ENCODE data around the gene GBP3. TPM values are rescaled to one million over a fixed set of nuclear protein-coding genes. Genes with fewer than 3 reads are reported as not detected.
"Not testable (repeated sequence)": the region's sequence is repeated elsewhere in the genome, so short reads cannot be mapped to it uniquely, and the experiment has no call there.

The GBP3 gene
- total RNA-seq, 1 experiment from 2014 or later: not detected

DNA sequence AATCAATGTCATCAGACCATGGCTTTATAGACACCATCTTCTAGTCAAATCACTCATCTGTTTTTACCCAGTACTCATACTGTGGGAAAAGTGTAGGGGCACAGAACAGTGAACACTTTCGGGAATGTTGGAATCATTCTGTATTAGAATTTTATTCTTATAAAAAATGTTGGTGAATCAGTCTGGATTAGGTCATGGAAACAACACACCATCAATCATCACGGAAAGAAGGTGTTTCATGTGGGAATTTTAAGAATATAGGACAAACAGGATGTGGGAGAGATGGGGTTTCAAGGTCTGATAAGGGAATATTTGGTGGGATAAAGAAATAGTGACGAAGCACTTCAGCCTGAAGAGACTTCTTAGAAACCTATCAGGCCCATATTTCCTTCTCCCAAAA lies 25.1 kb upstream of the GBP3 start:
- H3K36me3 ChIP-seq (replicated peaks; ENCODE audit: control insufficient read depth, insufficient read depth, low read length): no peaks in the 10 kb centered on the region
- H3K27me3 ChIP-seq (ENCODE audit: control insufficient read depth, insufficient read depth, low read length): no peaks in the 10 kb centered on the region
- H3K4me3 ChIP-seq (ENCODE audit: insufficient read depth, low read depth, low read length): no peak overlapping the region
- no peak for DNase-seq

DNA sequence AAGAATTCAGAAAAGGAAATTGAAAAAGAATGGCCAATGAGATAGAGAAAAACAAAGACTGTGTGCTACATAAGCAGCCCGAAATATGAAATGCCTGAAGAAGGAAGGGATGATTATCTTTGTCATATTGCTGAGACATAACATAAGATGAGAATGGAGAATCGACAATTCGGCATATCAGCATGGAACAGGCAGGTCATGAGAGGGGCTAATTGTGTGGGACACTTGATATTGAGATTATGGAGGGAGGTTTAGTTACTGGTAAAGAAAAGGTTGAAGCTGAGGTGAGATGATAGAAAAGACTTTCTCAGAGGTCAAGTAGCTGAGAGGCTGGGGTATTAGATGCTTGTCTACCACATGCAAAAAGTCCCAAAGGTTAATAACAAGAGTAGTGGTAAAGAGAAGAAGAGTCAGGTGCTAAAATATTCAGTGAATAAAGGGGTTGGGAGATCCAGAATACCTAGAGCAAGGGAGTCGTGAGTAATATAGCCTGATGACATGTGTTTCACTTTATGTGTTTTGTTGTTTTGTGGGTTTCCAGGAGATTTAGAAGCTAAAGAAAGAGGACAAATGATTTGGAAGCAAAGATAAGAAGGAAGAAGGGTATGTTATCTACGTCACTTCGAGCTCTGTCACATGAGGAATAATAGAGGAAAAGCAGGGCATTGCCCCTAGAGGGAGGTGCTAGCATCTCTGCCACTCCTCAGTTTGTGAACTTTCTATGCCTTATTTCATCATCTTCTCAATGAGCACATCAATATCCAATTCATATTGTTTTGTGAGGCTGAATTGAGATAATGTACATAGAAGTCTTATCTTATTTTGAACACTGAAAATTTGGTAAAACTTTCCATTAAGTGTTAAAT lies 23.9 kb upstream of the GBP3 start:
- H3K27me3 ChIP-seq (ENCODE audit: control insufficient read depth, insufficient read depth, low read length); H3K36me3 ChIP-seq (replicated peaks; ENCODE audit: control insufficient read depth, insufficient read depth, low read length); H3K4me3 ChIP-seq (ENCODE audit: insufficient read depth, low read depth, low read length): not testable (repeated sequence)
- DNase-seq: peak; percentile 20

DNA sequence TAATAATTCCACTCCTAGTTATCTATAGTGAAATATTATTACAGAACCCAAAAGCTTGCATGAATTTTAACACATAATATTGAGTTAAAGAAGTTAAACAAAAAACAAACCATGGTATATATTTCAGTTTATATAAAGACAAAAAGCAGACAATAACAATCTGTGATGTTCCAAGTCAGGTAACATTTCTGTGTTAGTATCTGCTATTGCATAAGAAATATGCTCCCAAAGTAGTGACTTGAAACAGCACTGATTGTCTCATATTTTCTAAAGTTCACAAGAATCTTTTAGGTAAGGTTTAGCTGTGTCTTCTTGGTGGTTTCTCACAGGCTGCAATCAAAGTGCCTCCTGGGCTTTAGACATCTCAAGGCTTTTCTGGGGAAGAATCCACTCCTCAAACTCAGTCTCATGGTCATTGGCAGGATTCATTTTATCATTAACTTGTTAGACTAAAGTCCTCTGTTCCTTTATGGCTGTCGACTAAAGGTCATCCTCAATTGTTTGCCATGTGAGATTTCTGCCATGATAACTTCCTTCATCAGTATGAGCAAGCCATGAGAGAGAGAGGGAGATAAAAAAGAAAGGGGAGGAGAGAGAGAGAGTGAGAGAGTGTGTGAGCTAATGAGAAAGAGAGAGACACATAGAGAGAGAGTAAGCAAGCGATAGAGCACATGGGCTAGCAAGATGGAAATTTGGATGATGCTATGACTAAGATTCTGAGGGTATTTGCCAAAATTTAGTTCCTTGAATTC lies 22.5 kb upstream of the GBP3 start:
- no peaks in the 10 kb centered on the region for H3K36me3 ChIP-seq (replicated peaks; ENCODE audit: control insufficient read depth, insufficient read depth, low read length)
- no peak for DNase-seq
- no peak overlapping the region for H3K4me3 ChIP-seq (ENCODE audit: insufficient read depth, low read depth, low read length)
- no peaks in the 10 kb centered on the region for H3K27me3 ChIP-seq (ENCODE audit: control insufficient read depth, insufficient read depth, low read length)

DNA sequence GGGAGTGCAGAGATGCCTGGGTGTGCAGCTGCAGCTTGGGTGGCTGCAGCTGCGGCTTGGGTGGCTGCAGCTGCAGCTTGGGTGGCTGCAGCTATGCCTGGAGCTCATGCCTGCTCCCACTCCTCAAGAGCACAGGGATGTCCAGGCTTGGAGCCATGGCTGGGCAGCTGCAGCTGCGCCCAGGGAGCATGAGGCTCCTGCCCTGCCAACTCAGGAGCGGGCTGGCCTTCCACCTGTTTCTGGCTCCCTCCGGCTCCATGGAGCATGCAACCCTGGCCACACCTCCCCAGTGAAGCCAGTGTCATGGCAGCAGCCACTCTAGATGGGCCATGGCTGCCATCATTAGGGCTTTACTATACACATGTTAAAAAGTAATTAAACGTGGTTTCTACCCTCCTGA lies 21.3 kb upstream of the GBP3 start:
- no peak for DNase-seq
- no peak overlapping the region for H3K4me3 ChIP-seq (ENCODE audit: insufficient read depth, low read depth, low read length)
- no peaks in the 10 kb centered on the region for H3K27me3 ChIP-seq (ENCODE audit: control insufficient read depth, insufficient read depth, low read length)
- no peaks in the 10 kb centered on the region for H3K36me3 ChIP-seq (replicated peaks; ENCODE audit: control insufficient read depth, insufficient read depth, low read length)

DNA sequence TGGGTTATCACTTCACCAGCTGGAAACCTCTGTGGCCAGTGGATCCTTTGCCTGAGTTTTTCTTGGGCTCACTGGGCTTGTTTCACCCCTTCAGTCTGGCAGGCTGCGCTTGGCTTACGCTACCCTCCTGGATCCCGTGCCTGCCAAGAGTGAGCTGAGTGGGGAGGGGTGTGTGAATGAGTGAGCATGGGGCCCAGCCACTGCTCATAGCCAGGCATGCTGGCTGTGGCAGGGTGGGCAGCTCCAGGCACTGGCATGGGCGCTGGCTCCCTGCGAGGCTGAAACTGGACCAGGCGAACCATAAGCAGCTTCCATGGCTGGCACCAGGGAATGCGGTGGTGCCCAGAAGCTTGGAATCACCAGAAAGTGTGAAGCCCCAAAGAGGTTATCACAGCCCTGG lies 19.8 kb upstream of the GBP3 start:
- H3K4me3 ChIP-seq (ENCODE audit: insufficient read depth, low read depth, low read length): no peak overlapping the region
- no peak for DNase-seq
- H3K36me3 ChIP-seq (replicated peaks; ENCODE audit: control insufficient read depth, insufficient read depth, low read length): no peaks in the 10 kb centered on the region
- no peaks in the 10 kb centered on the region for H3K27me3 ChIP-seq (ENCODE audit: control insufficient read depth, insufficient read depth, low read length)

DNA sequence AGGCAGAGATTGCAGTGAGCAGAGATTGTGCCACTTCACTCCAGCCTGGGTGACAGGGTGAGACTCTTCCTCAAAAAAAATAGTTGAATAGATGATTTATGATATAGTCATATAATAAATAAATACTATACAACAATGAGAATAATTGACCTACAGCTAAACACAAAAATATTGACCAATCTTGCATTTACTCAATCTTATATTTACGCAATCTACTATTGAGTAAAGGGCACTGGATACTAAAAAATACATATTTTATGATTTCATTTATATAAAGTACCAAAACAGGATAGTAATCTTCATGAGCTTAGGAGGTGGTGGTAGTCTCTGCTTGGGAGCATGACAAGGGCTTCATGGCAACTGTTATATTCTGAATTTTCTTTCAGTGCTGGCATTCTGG lies 19.1 kb upstream of the GBP3 start:
- Histone ChIP-seq H3K36me3 (replicated peaks; ENCODE audit: control insufficient read depth, insufficient read depth, low read length) (no peaks in the 10 kb centered on the region), H3K27me3 (ENCODE audit: control insufficient read depth, insufficient read depth, low read length) (no peaks in the 10 kb centered on the region), H3K4me3 (ENCODE audit: insufficient read depth, low read depth, low read length) (no peak overlapping the region)
- no peak for DNase-seq

DNA sequence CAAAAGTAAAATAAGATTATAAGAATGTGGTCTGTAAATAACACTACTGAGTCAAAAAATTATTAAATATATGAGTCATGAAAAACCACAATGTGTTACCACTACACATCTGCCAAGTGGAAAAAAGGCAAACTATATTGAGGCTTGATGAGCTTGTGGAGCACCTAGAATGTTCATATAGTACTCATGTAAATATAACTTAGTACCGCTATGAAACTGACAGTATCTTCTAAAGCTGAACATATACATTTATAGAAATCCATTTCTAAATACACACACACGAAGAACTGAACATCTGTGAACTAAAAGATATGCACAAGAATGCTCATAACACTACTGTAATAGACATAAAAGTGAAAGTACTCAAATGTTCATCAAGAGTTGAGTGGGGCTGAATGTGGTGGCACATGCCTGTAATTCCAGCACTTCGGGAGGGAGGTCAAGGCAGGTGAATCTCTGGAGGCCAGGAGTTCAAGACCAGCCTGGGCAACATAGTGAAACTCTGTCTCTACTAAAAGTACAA lies 18.5 kb upstream of the GBP3 start:
- no peak for DNase-seq
- Histone ChIP-seq H3K27me3 (ENCODE audit: control insufficient read depth, insufficient read depth, low read length) (no peaks in the 10 kb centered on the region), H3K36me3 (replicated peaks; ENCODE audit: control insufficient read depth, insufficient read depth, low read length) (no peaks in the 10 kb centered on the region), H3K4me3 (ENCODE audit: insufficient read depth, low read depth, low read length) (no peak overlapping the region)

DNA sequence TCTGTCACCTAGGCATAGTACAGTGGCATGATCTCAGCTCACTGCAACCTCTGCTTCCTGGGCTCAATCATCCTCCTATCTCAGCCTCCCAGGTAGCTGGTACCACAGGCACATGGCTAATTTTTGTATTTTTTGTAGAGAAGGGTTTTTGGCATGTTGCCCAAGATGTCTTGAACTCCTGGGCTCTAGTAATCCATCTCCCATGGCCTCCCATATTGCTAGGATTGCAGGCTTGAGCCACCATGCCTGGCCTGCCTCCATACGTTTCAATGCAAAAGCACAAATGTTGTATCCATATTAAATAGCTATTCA lies 17.6 kb upstream of the GBP3 start:
- no peak for DNase-seq
- Histone ChIP-seq H3K4me3 (ENCODE audit: insufficient read depth, low read depth, low read length) (no peak overlapping the region), H3K36me3 (replicated peaks; ENCODE audit: control insufficient read depth, insufficient read depth, low read length) (no peaks in the 10 kb centered on the region), H3K27me3 (ENCODE audit: control insufficient read depth, insufficient read depth, low read length) (no peaks in the 10 kb centered on the region)

DNA sequence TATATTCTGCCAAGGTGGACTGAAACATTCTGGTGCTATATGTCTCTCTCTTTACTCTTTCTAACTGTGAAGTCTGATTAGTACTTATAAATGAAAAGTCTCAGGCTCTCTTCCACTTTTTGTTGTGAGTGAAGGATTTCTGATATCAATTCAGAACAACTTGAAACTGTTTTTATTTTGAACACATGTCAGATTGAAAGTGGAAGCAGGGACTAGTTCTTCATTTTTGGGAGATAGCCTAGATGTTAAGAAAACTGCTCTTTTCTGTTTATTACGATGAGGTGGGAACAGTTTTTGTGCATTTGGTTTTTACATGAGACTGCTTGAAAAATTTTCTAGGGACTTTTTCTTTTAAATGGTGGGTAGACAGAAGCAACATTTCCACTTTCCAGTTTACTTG lies 14.5 kb upstream of the GBP3 start:
- Histone ChIP-seq H3K27me3 (ENCODE audit: control insufficient read depth, insufficient read depth, low read length) (no peaks in the 10 kb centered on the region), H3K4me3 (ENCODE audit: insufficient read depth, low read depth, low read length) (no peak overlapping the region), H3K36me3 (replicated peaks; ENCODE audit: control insufficient read depth, insufficient read depth, low read length) (no peaks in the 10 kb centered on the region)
- DNase-seq: no peak

DNA sequence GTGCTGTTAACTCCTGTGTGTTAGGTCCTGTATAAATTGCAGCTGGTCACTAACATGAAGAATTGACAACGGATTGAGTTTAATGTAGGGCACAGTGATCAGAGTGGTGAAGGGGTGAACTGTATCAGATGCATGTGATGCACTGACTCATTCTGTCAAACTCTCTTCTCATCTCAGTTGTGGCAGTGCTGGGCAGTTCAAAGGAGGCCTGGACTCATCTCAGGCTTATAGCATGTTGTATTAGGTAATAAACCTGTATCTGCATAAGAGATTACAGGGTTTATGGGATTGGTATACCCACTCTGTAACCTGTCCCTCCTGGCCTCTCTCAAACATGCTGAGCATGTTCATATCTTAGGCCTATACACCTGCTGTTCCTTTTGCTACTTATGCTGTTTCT lies 12.4 kb upstream of the GBP3 start:
- no peak overlapping the region for H3K4me3 ChIP-seq (ENCODE audit: insufficient read depth, low read depth, low read length)
- H3K27me3 ChIP-seq (ENCODE audit: control insufficient read depth, insufficient read depth, low read length): no peaks in the 10 kb centered on the region
- no peaks in the 10 kb centered on the region for H3K36me3 ChIP-seq (replicated peaks; ENCODE audit: control insufficient read depth, insufficient read depth, low read length)
- DNase-seq: no peak

DNA sequence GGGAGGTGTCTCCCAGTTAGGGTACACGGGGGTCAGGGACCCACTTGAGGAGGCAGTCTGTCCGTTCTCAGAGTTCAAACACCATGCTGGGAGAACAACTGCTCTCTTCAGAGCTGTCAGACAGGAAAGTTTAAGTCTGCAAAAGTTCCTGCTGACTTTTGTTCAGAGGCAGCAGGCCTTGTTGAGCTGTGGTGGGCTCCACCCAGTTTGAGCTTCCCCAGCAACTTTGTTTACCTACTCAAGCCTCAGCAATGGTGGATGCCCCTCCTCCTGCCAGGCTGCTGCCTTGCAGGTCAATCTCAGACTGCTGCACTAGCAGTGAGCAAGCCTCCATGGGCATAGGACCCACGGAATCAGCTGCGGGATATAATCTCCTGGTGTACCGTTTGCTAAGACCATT lies 11.3 kb upstream of the GBP3 start:
- not testable (repeated sequence) for H3K27me3 ChIP-seq (ENCODE audit: control insufficient read depth, insufficient read depth, low read length); DNase-seq; H3K36me3 ChIP-seq (replicated peaks; ENCODE audit: control insufficient read depth, insufficient read depth, low read length); H3K4me3 ChIP-seq (ENCODE audit: insufficient read depth, low read depth, low read length)

DNA sequence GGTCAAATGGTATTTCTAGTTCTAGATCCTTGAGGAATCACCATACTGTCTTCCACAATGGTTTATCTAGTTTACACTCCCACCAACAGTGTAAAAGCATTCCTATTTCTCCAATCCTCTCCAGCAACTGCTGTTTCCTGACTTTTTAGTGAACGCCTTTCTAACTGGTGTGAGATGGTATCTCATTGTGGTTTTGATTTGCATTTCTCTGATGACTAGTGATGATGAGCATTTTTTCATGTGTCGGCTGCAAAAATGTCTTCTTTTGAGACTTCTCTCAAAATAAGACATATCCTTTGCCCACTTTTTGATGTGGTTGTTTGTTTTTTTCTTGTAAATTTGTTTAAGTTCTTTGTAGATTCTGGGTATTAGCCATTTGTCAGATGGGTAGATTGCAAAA lies 6.4 kb upstream of the GBP3 start:
- DNase-seq; H3K4me3 ChIP-seq (ENCODE audit: insufficient read depth, low read depth, low read length); H3K27me3 ChIP-seq (ENCODE audit: control insufficient read depth, insufficient read depth, low read length); H3K36me3 ChIP-seq (replicated peaks; ENCODE audit: control insufficient read depth, insufficient read depth, low read length): not testable (repeated sequence)

DNA sequence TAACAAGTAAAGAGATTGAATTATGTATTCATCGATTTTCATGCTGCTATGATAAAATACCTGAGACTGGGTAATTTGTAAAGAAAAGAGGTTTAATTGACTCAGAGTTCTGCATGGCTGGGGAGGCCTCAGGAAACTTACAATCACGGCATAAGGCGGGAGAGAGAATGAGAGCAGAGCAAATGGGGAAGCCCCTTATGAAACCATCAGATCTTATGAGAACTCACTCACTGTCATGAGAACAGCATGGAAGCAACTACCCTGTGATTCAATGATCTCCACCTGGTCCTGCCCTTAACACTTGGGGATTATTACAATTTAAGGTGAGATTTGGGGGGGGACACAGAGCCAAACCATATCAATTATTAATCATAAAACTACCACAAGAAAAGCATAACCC lies 3.3 kb upstream of the GBP3 start:
- no peaks in the 10 kb centered on the region for H3K36me3 ChIP-seq (replicated peaks; ENCODE audit: control insufficient read depth, insufficient read depth, low read length)
- no peak for DNase-seq
- no peaks in the 10 kb centered on the region for H3K27me3 ChIP-seq (ENCODE audit: control insufficient read depth, insufficient read depth, low read length)
- H3K4me3 ChIP-seq (ENCODE audit: insufficient read depth, low read depth, low read length): no peak overlapping the region

DNA sequence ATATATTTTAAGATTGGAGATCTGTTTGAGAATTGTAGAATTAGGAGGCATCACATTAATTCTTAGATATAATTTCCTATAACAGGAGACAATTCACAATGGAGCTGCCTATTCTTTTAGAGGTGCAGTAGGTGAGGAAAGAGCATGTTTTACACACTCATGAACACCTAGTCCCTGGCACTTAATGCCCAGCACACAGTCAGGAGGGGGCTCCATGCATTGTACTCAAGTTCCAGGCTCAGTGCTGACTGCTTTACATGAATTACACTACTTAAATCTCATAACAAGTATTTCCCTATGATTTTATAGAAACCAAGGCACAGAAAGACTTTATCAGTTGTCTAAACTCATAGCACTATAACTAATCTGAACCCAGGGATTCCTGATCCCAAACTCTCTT lies 360 bp upstream of the GBP3 start:
- Histone ChIP-seq H3K27me3 (ENCODE audit: control insufficient read depth, insufficient read depth, low read length) (no peaks in the 10 kb centered on the region), H3K36me3 (replicated peaks; ENCODE audit: control insufficient read depth, insufficient read depth, low read length) (no peaks in the 10 kb centered on the region), H3K4me3 (ENCODE audit: insufficient read depth, low read depth, low read length) (no peak overlapping the region)
- no peak for DNase-seq

DNA sequence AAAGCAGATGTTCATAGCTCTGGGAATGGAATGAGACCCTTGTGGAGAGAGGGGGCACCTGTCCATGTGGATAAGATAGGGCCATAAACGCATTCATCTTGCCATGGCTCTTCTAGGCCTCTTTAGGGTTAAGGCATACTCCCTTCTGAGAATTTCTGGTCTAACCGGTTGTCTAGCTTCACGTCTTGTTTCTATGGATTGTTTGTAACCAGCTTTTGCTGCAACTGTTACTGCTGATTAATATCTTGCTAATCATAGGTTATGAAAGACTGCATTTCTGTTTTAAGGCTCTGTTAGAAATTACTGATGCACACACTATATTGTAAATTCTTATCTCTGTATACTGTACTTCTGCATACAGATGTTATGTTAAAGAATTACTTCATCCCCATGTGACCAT lies 4.3 kb downstream of the GBP3 start:
- not testable (repeated sequence) for H3K36me3 ChIP-seq (replicated peaks; ENCODE audit: control insufficient read depth, insufficient read depth, low read length); H3K27me3 ChIP-seq (ENCODE audit: control insufficient read depth, insufficient read depth, low read length); DNase-seq; H3K4me3 ChIP-seq (ENCODE audit: insufficient read depth, low read depth, low read length)

Measured in H7 (cell line).